HG03575 (cell line): Measurements from ENCODE around the gene CUBN.

ENCODE experiments used
- ATAC-seq: cut with Tn5 transposase; IDR thresholded peaks from one replicate; pipeline ENCODE4 v1.9.1; 2021; ENCODE audit not compliant: unreplicated experiment, insufficient number of reproducible peaks, low FRiP score; ENCODE audit errors: extremely low read depth

Gene CUBN

GRCh38 chr10:17129741-17130140 lies at the start of gene CUBN:
Gene CUBN, minus strand, starts transcription at chr10:17129811. Its CDS starts 46 bp downstream, at chr10:17129765.
- no peak for ATAC-seq

DNA sequence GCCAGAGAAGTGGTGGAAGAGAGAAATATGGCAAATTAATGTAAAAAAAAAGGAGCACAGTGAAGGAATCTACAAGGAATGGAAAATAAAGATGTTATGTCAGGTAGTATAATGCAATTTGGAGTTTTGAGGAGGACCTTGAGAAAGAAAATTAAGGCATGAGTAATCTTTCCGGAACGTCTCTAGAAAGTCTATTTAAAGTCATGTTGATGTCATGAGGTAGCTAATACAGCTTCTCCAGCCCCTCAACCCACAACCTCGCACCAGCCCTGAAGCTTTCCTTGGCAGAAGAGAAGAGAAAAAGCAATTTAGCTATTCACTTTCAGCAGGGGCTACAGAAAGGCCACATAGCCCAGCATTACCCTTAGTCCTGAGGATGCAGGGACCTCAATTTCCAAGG lies 49.4 kb upstream of the CUBN start:
- ATAC-seq: no peak

- ATAC-seq: no peak
These were observed 48.4 kb upstream of the CUBN start for GRCh38 chr10:17178006-17178405.

DNA sequence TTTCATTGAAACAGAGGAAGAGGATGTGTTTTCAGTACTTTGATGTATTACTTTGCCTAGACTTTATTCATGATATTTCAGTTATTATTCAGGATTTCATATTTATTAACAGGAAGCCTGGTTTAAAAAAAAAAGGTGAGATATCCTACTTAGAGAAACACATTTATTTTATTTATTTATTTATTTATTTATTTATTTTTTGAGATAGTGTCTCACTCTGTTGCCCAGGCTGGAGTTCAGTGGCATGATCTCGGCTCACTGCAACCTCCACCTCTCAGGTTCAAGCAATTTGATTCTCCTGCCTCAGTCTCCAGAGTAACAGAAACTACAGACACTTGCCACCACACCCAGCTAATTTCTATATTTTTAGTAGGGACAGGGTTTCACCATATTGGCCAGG lies 47.4 kb upstream of the CUBN start:
- ATAC-seq: no peak

DNA sequence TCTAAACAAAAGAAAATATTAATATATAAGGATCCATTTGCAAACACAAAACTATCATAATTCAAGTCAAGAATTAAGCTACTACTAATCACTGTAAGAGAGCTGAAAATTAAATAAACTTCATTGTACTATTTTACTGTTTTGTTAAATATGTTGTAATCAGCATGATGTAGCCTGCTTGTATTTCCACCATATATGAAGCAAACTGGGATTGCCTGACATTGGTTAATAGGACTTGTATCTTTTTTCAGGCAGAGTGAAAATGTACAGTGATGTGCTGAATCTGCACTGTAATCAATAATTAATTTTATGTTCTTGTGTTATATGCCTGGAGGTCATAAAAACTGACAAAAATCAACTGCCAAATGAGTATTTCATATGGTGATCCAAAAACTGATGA lies 46.5 kb upstream of the CUBN start:
- ATAC-seq: no peak

DNA sequence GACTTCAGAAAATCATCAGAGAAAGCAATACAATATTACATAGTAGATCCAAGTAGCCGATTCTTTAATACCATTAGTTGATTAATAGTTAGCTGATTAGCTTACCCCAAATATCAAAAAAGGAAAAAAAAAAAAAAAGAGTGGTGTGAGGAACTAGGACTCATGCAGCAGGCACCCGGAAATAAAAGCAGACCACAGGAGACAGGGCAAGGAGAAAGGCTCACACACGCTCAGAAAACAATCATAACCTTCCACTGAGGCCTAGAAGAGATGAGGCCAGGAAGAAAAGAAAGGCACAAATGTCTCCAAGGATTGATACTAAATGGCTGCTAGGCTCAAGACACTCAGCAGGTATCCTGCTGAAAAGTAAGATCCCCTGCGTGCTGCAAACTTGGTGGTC lies 45.9 kb upstream of the CUBN start:
- ATAC-seq: no peak

GRCh38 chr10:17174626-17175025 lies 45.0 kb upstream of the CUBN start:
- no peak for ATAC-seq

GRCh38 chr10:17171141-17171641 lies 41.6 kb upstream of the CUBN start:
- ATAC-seq: no peak

DNA sequence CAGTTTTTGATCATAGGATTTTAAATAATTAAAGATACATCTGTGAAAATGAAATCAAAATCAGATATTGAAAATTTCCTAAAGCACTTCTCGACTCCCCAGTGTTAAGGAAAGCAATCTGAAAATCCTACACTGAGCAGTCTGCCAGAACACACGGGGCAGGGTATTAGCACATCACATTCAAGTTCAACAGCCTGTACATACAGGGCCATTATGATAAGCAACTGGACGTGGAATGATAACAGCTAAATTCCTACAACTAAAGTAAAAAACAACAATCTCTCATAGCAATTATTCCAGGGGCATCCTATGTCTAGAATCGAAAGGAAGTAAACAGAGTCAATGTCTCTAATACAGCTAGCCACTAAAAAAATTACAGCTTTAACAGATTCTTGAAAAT lies 40.2 kb upstream of the CUBN start:
- no peak for ATAC-seq

GRCh38 chr10:17166699-17167098 lies 37.1 kb upstream of the CUBN start:
- no peak for ATAC-seq

DNA sequence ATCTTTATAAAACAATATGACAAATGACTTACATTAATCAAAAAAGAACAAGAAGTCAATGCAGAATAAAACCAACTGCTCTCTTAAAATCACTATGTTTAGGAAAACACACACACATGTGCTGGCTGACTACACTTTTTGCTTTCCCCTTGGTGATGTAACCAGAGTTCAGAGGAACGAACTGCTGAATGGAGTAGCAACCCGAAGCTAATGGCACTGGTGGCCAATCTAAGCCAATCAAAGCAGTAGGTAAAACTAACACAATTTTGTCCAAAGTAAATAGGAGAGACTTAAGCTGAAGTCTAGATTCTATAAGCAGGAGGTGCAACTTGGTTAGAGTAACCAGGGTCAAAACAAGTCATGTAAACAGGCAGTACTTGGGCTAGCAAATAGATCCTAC lies 33.2 kb upstream of the CUBN start:
- no peak for ATAC-seq

GRCh38 chr10:17161775-17162174 lies 32.2 kb upstream of the CUBN start:
- no peak for ATAC-seq

DNA sequence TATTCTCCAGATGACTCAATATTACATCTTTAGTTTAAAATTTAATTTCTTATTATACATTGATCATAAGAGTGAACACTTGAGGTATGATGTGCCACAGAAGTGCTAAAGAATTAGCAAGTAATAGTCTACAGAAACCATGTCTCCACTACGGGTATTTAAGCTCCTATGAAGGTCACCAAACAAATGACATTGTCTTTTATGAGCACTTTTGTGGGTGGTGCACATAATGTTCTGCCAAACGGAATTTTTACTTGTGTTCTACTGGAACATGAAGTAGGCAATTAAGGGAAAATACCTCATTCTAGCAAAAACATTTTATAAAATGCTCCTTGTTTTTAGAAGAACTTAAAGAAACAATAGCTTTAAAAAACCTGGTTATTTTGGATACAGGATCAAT lies 27.4 kb upstream of the CUBN start:
- ATAC-seq: no peak

GRCh38 chr10:17155826-17156225 lies 26.2 kb upstream of the CUBN start:
- no peak for ATAC-seq

- no peak for ATAC-seq
These were observed 24.5 kb upstream of the CUBN start for GRCh38 chr10:17154116-17154515.

DNA sequence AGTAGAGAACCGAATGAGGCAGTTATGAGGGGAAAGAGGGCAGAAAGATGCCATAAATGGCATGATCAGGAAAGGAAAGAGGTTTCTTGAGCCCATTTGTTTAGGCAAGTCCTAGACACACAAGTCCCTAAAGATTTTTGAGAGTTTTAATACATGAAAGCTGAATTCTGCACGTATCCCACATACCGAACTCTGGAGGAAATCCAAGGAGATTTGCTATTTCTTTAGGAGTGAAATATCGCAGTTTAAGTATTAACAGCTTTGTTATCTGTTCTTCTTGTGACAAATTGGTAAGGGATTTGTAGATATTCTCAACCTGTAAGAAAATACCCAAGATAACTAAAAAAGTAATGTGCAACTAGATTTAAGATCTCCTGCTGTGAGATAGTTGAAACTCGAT lies 23.7 kb upstream of the CUBN start:
- ATAC-seq: no peak

DNA sequence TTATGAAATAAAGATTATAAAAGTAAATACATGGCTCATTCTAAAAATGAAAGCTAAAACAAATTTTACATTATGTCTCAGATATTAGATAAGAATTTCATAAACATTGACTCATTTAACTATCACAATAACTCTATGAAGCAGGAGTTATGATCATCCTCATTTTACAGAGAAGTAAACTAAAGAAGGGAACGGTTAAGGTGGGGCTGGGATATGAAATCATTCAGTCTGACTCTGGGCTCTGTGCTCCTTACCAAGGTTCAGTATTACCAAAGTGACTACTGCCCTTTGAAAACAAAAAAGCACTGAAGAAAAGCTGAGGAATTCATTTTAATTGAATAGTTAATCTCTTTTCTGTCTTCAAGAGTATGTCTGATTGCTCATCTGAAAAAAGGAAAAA lies 22.1 kb upstream of the CUBN start:
- ATAC-seq: no peak

GRCh38 chr10:17147884-17148489 lies 18.4 kb upstream of the CUBN start:
- no peak for ATAC-seq

- no peak for ATAC-seq
These were observed 17.3 kb upstream of the CUBN start for GRCh38 chr10:17146892-17147291.

GRCh38 chr10:17145239-17145638 lies 15.6 kb upstream of the CUBN start:
- no peak for ATAC-seq

DNA sequence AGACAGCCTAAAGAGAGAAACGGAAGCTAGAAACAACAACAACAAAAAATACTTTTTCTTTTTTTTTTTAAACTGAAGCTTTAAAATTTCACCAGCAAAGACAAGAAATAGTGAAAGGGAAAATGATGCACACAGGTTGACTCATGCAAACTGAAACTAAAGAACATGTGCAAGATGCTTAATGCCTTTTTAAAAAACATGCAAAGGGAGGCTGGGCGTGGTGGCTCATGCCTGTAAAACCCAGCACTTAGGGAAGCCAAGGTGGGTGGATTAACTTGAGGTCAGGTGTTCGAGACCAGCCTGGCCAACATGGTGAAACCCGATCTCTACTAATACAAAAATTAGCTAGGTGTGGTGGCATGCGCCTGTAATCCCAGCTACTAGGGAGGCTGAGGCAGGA lies 15.1 kb upstream of the CUBN start:
- no peak for ATAC-seq
